Fibroblast of mammary gland (primary cell): ENCODE results near the gene LGR4.

Experiments
- DNase-seq: peaks from one replicate; pipeline ENCODE4 v3.0.0-alpha.2; 2010; ENCODE audit warnings: low read depth
- H3K4me3 ChIP-seq: 2 replicates; pipeline ENCODE4 v1.5.1; 2011; ENCODE audit warnings: low read depth, mild to moderate bottlenecking, low read length, moderate library complexity; ENCODE audit not compliant: control insufficient read depth
- CTCF ChIP-seq: conservative IDR thresholded peaks from 2 replicates; pipeline ENCODE4 v1.5.1; 2011; ENCODE audit warnings: low read depth, low read length, inconsistent platforms; ENCODE audit not compliant: control insufficient read depth, insufficient read depth

The LGR4 gene

GRCh38 chr11:27397624-27398399 is 74.8 kb downstream of the LGR4 start:
- H3K4me3 ChIP-seq: no peak overlapping the region
- DNase-seq: no peak
- no peak for TF ChIP-seq CTCF

GRCh38 chr11:27396259-27396839 is 76.2 kb downstream of the LGR4 start:
- TF ChIP-seq CTCF: no peak
- H3K4me3 ChIP-seq: no peak overlapping the region
- DNase-seq: no peak

GRCh38 chr11:27395556-27396258 is 76.9 kb downstream of the LGR4 start:
- no peak for DNase-seq
- no peak overlapping the region for H3K4me3 ChIP-seq
- no peak for TF ChIP-seq CTCF

- H3K4me3 ChIP-seq: no peak overlapping the region
- DNase-seq: no peak
- TF ChIP-seq CTCF: no peak
Observed at GRCh38 chr11:27394781-27395228, 77.8 kb downstream of the LGR4 start.

GRCh38 chr11:27392278-27393114 is 80.1 kb downstream of the LGR4 start:
- TF ChIP-seq CTCF: no peak
- no peak overlapping the region for H3K4me3 ChIP-seq
- peak; percentile 19 for DNase-seq

- TF ChIP-seq CTCF: no peak
- DNase-seq: no peak
- H3K4me3 ChIP-seq: no peak overlapping the region
Observed at GRCh38 chr11:27391331-27392015, 81.1 kb downstream of the LGR4 start.
